GM23248 (cell line): ENCODE results near the gene YARS2. TPM values are rescaled to one million over a fixed set of nuclear protein-coding genes. Genes with fewer than 3 reads are reported as not detected.
"Not testable (repeated sequence)": the region's sequence is repeated elsewhere in the genome, so short reads cannot be mapped to it uniquely, and the experiment has no call there.

Experiments
- DNase-seq: peaks from one replicate; pipeline ENCODE4 v3.0.0-alpha.2; 2015
- H2AFZ ChIP-seq: fragments of 200-600 bp; sonication (generic); 2 replicates; pipeline ENCODE4 v1.6.1; 2016; ENCODE audit warnings: antibody characterized with exemption
- H3F3A ChIP-seq: fragments of 200-600 bp; sonication (generic); 2 replicates; pipeline ENCODE4 v1.6.1; 2016; ENCODE audit warnings: mild to moderate bottlenecking, antibody characterized with exemption, mixed run types; ENCODE audit not compliant: insufficient read depth
- H3K27ac ChIP-seq: fragments of 200-600 bp; sonication (generic); 2 replicates; pipeline ENCODE4 v1.5.1; 2016; ENCODE audit warnings: mild to moderate bottlenecking
- H3K27me3 ChIP-seq: fragments of 200-600 bp; sonication (generic); replicated peaks from 2 replicates; pipeline ENCODE4 v1.6.1; 2016; ENCODE audit warnings: mild to moderate bottlenecking; ENCODE audit not compliant: insufficient read depth
- H3K36me3 ChIP-seq: fragments of 200-600 bp; sonication (generic); 2 replicates; pipeline ENCODE4 v1.6.1; 2016; ENCODE audit warnings: low read depth, mild to moderate bottlenecking
- H3K4me1 ChIP-seq: fragments of 200-600 bp; sonication (generic); 2 replicates; pipeline ENCODE4 v1.6.1; 2016; ENCODE audit warnings: mild to moderate bottlenecking; ENCODE audit not compliant: insufficient read depth
- H3K4me2 ChIP-seq: fragments of 200-600 bp; sonication (generic); one replicate; pipeline ENCODE4 v1.6.1; 2016; ENCODE audit warnings: mild to moderate bottlenecking; ENCODE audit not compliant: unreplicated experiment
- H3K4me3 ChIP-seq: fragments of 200-600 bp; sonication (generic); 2 replicates; pipeline ENCODE4 v1.5.1; 2016; ENCODE audit warnings: mild to moderate bottlenecking
- H3K79me2 ChIP-seq: fragments of 200-600 bp; sonication (generic); 2 replicates; pipeline ENCODE4 v1.6.1; 2016; ENCODE audit warnings: mild to moderate bottlenecking; ENCODE audit not compliant: insufficient read depth
- H3K9ac ChIP-seq: fragments of 200-600 bp; sonication (generic); 2 replicates; pipeline ENCODE4 v1.6.1; 2016; ENCODE audit warnings: mild to moderate bottlenecking
- H3K9me2 ChIP-seq: fragments of 200-600 bp; sonication (generic); 2 replicates; pipeline ENCODE4 v1.6.1; 2016; ENCODE audit warnings: mixed run types, mild to moderate bottlenecking, moderate library complexity; ENCODE audit not compliant: insufficient read depth
- H3K9me3 ChIP-seq: fragments of 200-600 bp; sonication (generic); one replicate; pipeline ENCODE4 v1.6.1; 2017; ENCODE audit warnings: low read depth
- H4K20me1 ChIP-seq: fragments of 200-600 bp; sonication (generic); 2 replicates; pipeline ENCODE4 v1.6.0; 2016; ENCODE audit not compliant: insufficient read depth
- EZH2 ChIP-seq: fragments of 200-600 bp; sonication (generic); IDR thresholded peaks from 2 replicates; pipeline ENCODE4 v1.6.1; 2018; ENCODE audit warnings: antibody characterized with exemption, mild to moderate bottlenecking; ENCODE audit not compliant: insufficient read depth, poor library complexity, severe bottlenecking
- EZH2phosphoT487 ChIP-seq: fragments of 200-600 bp; sonication (generic); IDR thresholded peaks from 2 replicates; pipeline ENCODE4 v1.6.1; 2018; ENCODE audit warnings: antibody characterized with exemption, moderate library complexity, mild to moderate bottlenecking, low read depth; ENCODE audit not compliant: insufficient read depth
- WGBS, 2 experiments: methylation state at CpG; one replicate each; pipeline ENCODE4 v1.1.6; 2015 to 2017; ENCODE audit warnings: low lambda C conversion rate in 2 of 2, low coverage in 1 of 2; ENCODE audit errors: missing lambda C conversion rate in 2 of 2; 5-methylcytosine and 5-hydroxymethylcytosine counted together
- in situ Hi-C: fragments of 300-500 bp; cut with MboI; formaldehyde crosslinking; loops from 2 replicates; pipeline ENCODE4 v1.15.0; 2020
- polyA plus RNA-seq: library from polyadenylated mRNA; unstranded; fragments of >200 nt; fragmentation: Nextera tagmentation; extraction: Ambion mirVana; gene quantifications from 2 replicates; pipeline ENCODE4 v1.2.1, GENCODE V29; 2016
- total RNA-seq: library from RNA; depleted of rRNA; stranded (reverse); fragments of >200 nt; shearing (Covaris generic); gene quantifications from 2 replicates; pipeline ENCODE4 v1.2.3, GENCODE V29; 2014

The YARS2 gene
- total and polyA plus RNA-seq, 2 experiments from 2014 or later = 30.8 to 33.1 TPM

DNA sequence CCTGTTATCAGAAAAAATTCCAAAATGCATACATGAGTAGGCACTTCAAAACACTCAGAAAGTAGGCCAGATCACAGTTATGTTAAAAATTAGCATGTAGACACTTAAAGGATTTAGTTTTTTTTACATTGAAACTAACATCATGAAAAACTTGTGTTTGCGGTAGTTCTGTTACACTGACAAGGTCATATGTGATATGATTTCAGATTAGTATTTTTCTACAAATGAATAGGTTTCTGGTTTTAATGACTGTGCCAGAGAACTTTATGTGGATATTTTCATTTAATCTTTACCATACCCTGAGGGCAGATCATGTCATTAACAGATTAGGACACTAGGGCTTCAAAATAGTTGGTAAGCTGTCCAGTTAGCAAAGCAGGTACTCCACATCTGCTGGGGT, 20.7 kb downstream of the YARS2 start:
- Histone ChIP-seq H3K9me3 (no peaks in the 10 kb centered on the region), H3K36me3 (peaks cover 61% of the 10 kb centered on the region), H3K9ac (no peak overlapping the region), H3K9me2 (no peaks in the 10 kb centered on the region), H3K4me2 (no peak overlapping the region), H3K27me3 (no peaks in the 10 kb centered on the region), H3K27ac (no peak overlapping the region), H3F3A (peaks cover 10% of the 10 kb centered on the region; the same call in 1 of the 2 replicates), H4K20me1 (no peaks in the 10 kb centered on the region), H2AFZ (no peak overlapping the region), H3K4me3 (no peak overlapping the region), H3K4me1 (no peaks in the 10 kb centered on the region), H3K79me2 (no peaks in the 10 kb centered on the region)
- no peak for TF ChIP-seq EZH2
- TF ChIP-seq EZH2phosphoT487 = no peak
- 96 to 97% methylated on average over 1 of the region's 1 CpG for WGBS, 2 experiments
- no peak for DNase-seq
- in situ Hi-C loops = no loop called here

DNA sequence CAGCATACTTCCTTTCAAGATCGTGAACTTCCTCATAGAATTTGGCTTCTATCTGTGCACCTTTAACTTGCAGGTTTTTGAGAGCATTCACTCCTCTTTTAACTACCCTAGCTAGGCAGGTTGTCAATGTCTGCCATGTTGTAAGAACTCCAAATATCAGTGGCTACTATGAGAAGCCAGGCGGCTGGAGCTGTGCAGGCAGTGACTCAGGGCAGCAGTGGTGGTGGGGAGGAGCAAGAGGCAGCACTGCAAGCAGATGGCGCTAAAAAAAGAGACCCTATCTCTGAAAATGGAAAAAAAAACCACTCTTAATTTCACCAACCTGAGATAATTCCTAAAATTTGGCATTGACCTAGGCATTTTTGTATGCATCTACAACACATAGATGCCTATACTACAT, 28.5 kb downstream of the YARS2 start:
- no peak for DNase-seq
- Histone ChIP-seq H2AFZ (no peak overlapping the region), H3K4me3 (no peak overlapping the region), H3K9me2 (no peaks in the 10 kb centered on the region; the same call in 1 of the 2 replicates), H3F3A (peaks cover 9% of the 10 kb centered on the region; the same call in 1 of the 2 replicates), H3K27ac (no peak overlapping the region), H3K27me3 (no peaks in the 10 kb centered on the region), H3K4me2 (no peak overlapping the region), H3K4me1 (no peaks in the 10 kb centered on the region), H4K20me1 (no peaks in the 10 kb centered on the region), H3K36me3 (peaks cover 49% of the 10 kb centered on the region), H3K79me2 (0 out of 2 replicates have a peak, but pooled peaks cover 6% of the 10 kb centered on the region), H3K9me3 (no peaks in the 10 kb centered on the region), H3K9ac (no peak overlapping the region)
- in situ Hi-C loops = no loop called here
- TF ChIP-seq EZH2phosphoT487 (no peak), EZH2 (no peak)
- WGBS, 2 experiments = 79 to 81% methylated on average over 3 of the region's 3 CpGs

DNA sequence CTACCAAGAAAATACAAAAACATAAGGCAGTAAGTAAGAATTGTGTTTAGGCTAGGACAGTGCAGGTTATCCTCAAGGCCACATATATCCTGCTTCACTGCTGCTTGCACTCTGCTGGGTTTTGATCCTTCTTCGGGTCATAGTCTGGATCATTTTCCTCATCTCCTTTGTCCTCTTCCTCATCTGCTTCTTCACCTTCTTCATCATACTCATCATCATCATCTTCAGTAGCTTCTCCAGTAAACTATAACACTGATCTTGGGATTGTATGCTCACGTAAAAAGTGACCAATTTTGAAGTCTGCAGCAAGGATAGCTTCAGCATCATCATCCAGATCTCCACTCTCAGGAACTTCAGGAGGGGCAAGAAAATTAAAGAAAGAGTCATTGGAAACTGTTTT, 29.4 kb downstream of the YARS2 start:
- Histone ChIP-seq H3K4me3 (no peak overlapping the region), H3K4me2 (no peak overlapping the region), H3K9ac (no peak overlapping the region), H3K27ac (no peak overlapping the region), H4K20me1 (no peaks in the 10 kb centered on the region), H3K27me3 (no peaks in the 10 kb centered on the region), H3K79me2 (0 out of 2 replicates have a peak, but pooled peaks cover 6% of the 10 kb centered on the region), H2AFZ (no peak overlapping the region), H3K4me1 (no peaks in the 10 kb centered on the region), H3K9me3 (no peaks in the 10 kb centered on the region), H3K9me2 (no peaks in the 10 kb centered on the region; the same call in 1 of the 2 replicates), H3K36me3 (peaks cover 41% of the 10 kb centered on the region), H3F3A (peaks cover 9% of the 10 kb centered on the region; the same call in 1 of the 2 replicates)
- in situ Hi-C loops = no loop called here
- WGBS, 2 experiments = 82 to 87% methylated on average over 2 of the region's 2 CpGs
- TF ChIP-seq EZH2phosphoT487 (no peak), EZH2 (no peak)
- DNase-seq = no peak

DNA sequence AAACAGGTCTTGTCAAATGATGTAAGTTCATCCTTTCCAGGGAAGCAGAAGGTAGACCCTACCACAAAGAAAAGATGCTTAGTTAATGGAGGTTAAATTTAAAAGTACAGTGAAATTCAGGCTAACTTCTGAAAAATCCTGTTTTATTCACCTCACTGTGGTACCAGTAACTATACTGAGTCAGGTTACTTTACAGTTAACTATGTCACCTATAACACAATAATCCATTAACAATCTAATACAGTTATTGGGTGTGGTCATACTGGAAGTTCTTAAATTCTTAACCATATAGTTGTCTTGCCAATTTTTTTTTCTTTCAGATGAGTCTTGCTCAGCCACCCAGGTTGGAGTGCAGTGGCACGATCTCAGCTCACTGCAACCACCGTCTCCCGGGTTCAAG, 30.4 kb downstream of the YARS2 start:
- H3F3A ChIP-seq, H3K9me3 ChIP-seq, H3K9ac ChIP-seq, DNase-seq, H3K4me1 ChIP-seq, H3K79me2 ChIP-seq, H3K9me2 ChIP-seq, in situ Hi-C loops, H3K4me3 ChIP-seq, H3K27me3 ChIP-seq, H4K20me1 ChIP-seq, H3K27ac ChIP-seq, H3K4me2 ChIP-seq, H2AFZ ChIP-seq: not testable (repeated sequence)
- H3K36me3 ChIP-seq = peaks cover 46% of the 10 kb centered on the region
- 99 to 100% methylated on average over 3 of the region's 3 CpGs for WGBS, 2 experiments

DNA sequence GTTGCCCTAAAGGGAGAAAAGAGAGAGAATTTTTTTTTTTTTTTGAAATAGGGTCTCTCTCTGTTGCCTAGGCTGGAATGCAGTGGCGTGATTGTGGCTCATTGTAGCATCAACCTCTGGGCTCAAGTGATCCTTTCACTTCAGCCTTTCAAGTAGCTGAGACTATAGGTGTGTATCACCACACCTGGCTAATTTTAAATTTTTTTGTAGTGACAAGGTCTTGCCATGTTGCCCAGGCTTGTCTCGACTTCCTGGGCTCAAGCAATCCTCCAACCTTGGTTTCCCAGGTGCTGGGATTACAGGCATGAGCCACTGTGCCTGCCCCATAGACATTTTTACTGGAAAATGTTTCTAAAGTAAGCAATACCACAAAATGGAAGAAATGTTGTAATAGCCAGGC, 36.8 kb downstream of the YARS2 start:
- Histone ChIP-seq H3K9ac (no peak overlapping the region), H3K36me3 (peaks cover 21% of the 10 kb centered on the region), H3K4me1 (no peaks in the 10 kb centered on the region), H3K27me3 (no peaks in the 10 kb centered on the region), H3F3A (no peaks in the 10 kb centered on the region; the same call in 1 of the 2 replicates), H3K27ac (no peak overlapping the region), H3K4me3 (no peak overlapping the region), H3K9me3 (no peaks in the 10 kb centered on the region), H3K9me2 (no peaks in the 10 kb centered on the region), H2AFZ (no peak overlapping the region), H3K4me2 (no peak overlapping the region), H3K79me2 (no peaks in the 10 kb centered on the region), H4K20me1 (no peaks in the 10 kb centered on the region)
- TF ChIP-seq EZH2phosphoT487 (no peak), EZH2 (no peak)
- 96 to 100% methylated on average over 2 of the region's 2 CpGs for WGBS, 2 experiments
- DNase-seq = no peak
- in situ Hi-C loops = no loop called here
